ENCODE data around the gene USP6NL. TPM values are rescaled to one million over a fixed set of nuclear protein-coding genes. Genes with fewer than 3 reads are reported as not detected.

Gene USP6NL
- total RNA-seq, 1 experiment from 2014 or later: 24.6 TPM

GRCh38 chr10:11564741-11565140, 46.7 kb downstream of the USP6NL start:
- POLR2A ChIA-PET: no interaction called here
- Histone ChIP-seq H3K79me2 (ENCODE audit: insufficient read depth, low read length) (peaks cover 90% of the 10 kb centered on the region), H3K4me2 (ENCODE audit: low read length) (no peak overlapping the region)

More at GRCh38 chr10:11564741-11565140, 46.7 kb downstream of the USP6NL start:
- Histone ChIP-seq H3K27me3 (ENCODE audit: insufficient read depth, low read length) (no peaks in the 10 kb centered on the region), H3K9me2 (ENCODE audit: insufficient read depth) (no peaks in the 10 kb centered on the region), H4K20me1 (ENCODE audit: insufficient read depth) (no peaks in the 10 kb centered on the region), H2AFZ (ENCODE audit: low read depth, low read length, poor library complexity, severe bottlenecking) (no peak overlapping the region), H3K4me1 (ENCODE audit: control insufficient read depth in 1 of 2, insufficient read depth in 2 of 2, low read length in 2 of 2) (no peaks in the 10 kb centered on the region), H3K4me3 (replicated peaks in 1 of 2; ENCODE audit: low read depth in 1 of 2, low read length in 2 of 2) (no peak overlapping the region), H3K36me3 (ENCODE audit: control insufficient read depth in 1 of 2, insufficient read depth in 2 of 2, low read length in 2 of 2) (no peaks in the 10 kb centered on the region), H3K9ac (ENCODE audit: low read length) (no peak overlapping the region), H3K9me3 (ENCODE audit: control insufficient read depth in 1 of 2, insufficient read depth in 1 of 2, low read depth in 1 of 2, low read length in 2 of 2) (no peaks in the 10 kb centered on the region), H3K27ac (ENCODE audit: low read depth, low read length) (no peak overlapping the region)
- ChIA-PET CTCF (no interaction called here), RAD21 (ENCODE audit: low non-redundant PET in 1 of 2, low total read pairs in 2 of 2, uncharacterized antibody in 2 of 2, unreplicated experiment in 2 of 2) (no interaction called here)
- intact Hi-C loops (cut with micrococcal nuclease): no loop called here
- DNase-seq (ENCODE audit: low read depth, low spot score) (no peak), ATAC-seq (no peak)
- TF ChIP-seq CEBPB (IDR thresholded peaks at IDR 0.05; ENCODE audit: low read depth) (no peak), YY1 (IDR thresholded peaks at IDR 0.05; ENCODE audit: extremely low read depth, insufficient replicate concordance, low read depth, low read length) (no peak), MAX (IDR thresholded peaks at IDR 0.05) (no peak), ELF1 (IDR thresholded peaks at IDR 0.05; ENCODE audit: borderline replicate concordance, low read depth) (no peak), JUND (IDR thresholded peaks at IDR 0.05) (no peak), POLR2AphosphoS5 (IDR thresholded peaks at IDR 0.05; ENCODE audit: low read depth, low read length) (no peak), CBX3 (IDR thresholded peaks at IDR 0.05; ENCODE audit: low read depth) (no peak), SRF (IDR thresholded peaks at IDR 0.05; ENCODE audit: low read depth) (no peak), EGR1 (IDR thresholded peaks at IDR 0.05; ENCODE audit: low read depth) (no peak), ZFX (IDR thresholded peaks at IDR 0.05) (no peak), ZNF274 (IDR thresholded peaks at IDR 0.05; ENCODE audit: low read depth, low read length) (no peak)
- TF ChIP-seq, protein P1, sequence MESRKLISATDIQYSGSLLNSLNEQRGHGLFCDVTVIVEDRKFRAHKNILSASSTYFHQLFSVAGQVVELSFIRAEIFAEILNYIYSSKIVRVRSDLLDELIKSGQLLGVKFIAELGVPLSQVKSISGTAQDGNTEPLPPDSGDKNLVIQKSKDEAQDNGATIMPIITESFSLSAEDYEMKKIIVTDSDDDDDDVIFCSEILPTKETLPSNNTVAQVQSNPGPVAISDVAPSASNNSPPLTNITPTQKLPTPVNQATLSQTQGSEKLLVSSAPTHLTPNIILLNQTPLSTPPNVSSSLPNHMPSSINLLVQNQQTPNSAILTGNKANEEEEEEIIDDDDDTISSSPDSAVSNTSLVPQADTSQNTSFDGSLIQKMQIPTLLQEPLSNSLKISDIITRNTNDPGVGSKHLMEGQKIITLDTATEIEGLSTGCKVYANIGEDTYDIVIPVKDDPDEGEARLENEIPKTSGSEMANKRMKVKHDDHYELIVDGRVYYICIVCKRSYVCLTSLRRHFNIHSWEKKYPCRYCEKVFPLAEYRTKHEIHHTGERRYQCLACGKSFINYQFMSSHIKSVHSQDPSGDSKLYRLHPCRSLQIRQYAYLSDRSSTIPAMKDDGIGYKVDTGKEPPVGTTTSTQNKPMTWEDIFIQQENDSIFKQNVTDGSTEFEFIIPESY (IDR thresholded peaks at IDR 0.05; ENCODE audit: extremely low read depth, insufficient replicate concordance, low read length): no peak
- TF ChIP-seq, protein P2, sequence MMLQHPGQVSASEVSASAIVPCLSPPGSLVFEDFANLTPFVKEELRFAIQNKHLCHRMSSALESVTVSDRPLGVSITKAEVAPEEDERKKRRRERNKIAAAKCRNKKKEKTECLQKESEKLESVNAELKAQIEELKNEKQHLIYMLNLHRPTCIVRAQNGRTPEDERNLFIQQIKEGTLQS (IDR thresholded peaks at IDR 0.05): no peak
- no TSS peak for BruUV-seq (replicated peaks)
